GM12878 (cell line): ENCODE measurements around the gene PIK3R3. TPM values are rescaled to one million over a fixed set of nuclear protein-coding genes. Genes with fewer than 3 reads are reported as not detected.

Experiments
- ATAC-seq: fragments of 200-7000 bp; cut with Tn5 transposase; 3 replicates; pipeline ENCODE4 v1.9.1; 2020; ENCODE audit warnings: mild to moderate bottlenecking, moderate library complexity
- BruUV-seq: library from RNA; stranded (reverse); fragments of 400-500 nt; replicated peaks from 2 replicates; lab custom pipeline; 2021; lab: Mats Ljungman, UMichigan
- CTCF ChIA-PET: fragments of 300-600 bp; sonication (Branson Sonifier 250); formaldehyde crosslinking; extraction: SDS; loops from one replicate; lab custom pipeline; 2021; ENCODE audit warnings: inconsistent platforms; lab: Yijun Ruan, JAX
- POLR2A ChIA-PET: fragments of 350-600 bp; formaldehyde crosslinking; extraction: SDS; loops from one replicate; lab custom pipeline; 2021; ENCODE audit warnings: inconsistent platforms; lab: Charles Lee
- RAD21 ChIA-PET: fragments of 300-600 bp; sonication (Branson Sonifier 250); formaldehyde crosslinking; loops from one replicate; lab custom pipeline; 2023; ENCODE audit warnings: antibody characterized with exemption; ENCODE audit not compliant: unreplicated experiment; lab: Charles Lee
- SMC1A ChIA-PET: fragments of 300-600 bp; sonication (Branson Sonifier 250); formaldehyde crosslinking; loops from one replicate; lab custom pipeline; 2023; ENCODE audit not compliant: unreplicated experiment, uncharacterized antibody; lab: Charles Lee
- DNase-seq: peaks from one replicate; pipeline ENCODE4 v3.0.0-alpha.2; 2011; ENCODE audit warnings: low read depth, low spot score
- FAIRE-seq: peaks from 3 replicates; lab custom pipeline; 2011; peaks lifted over from hg19 to GRCh38; lab: Jason Lieb, UNC
- H2AFZ ChIP-seq: 2 replicates; pipeline ENCODE4 v1.6.0; 2011; ENCODE audit warnings: low read depth, low read length, control low read depth; ENCODE audit not compliant: control insufficient read depth
- H3K27ac ChIP-seq: 2 replicates; pipeline ENCODE4 v1.5.1; 2011; ENCODE audit warnings: control low read depth; ENCODE audit not compliant: control insufficient read depth, insufficient read depth
- H3K27me3 ChIP-seq, 2 experiments: replicated peaks in 1 of 2; 2 replicates each; pipeline versions ENCODE4 v1.6.0 to v1.6.1; 2011; ENCODE audit warnings: low read length in 1 of 2; ENCODE audit not compliant: control insufficient read depth in 2 of 2, insufficient read depth in 2 of 2
- H3K36me3 ChIP-seq, 2 experiments: 2 replicates each; pipeline ENCODE4 v1.5.1; 2011; ENCODE audit warnings: low read length in 1 of 2; ENCODE audit not compliant: control insufficient read depth in 2 of 2, insufficient read depth in 2 of 2
- H3K4me1 ChIP-seq: 2 replicates; pipeline ENCODE4 v1.6.1; 2011; ENCODE audit warnings: mild to moderate bottlenecking, low read length, moderate library complexity, mixed read lengths; ENCODE audit not compliant: control insufficient read depth, insufficient read depth
- H3K4me2 ChIP-seq: 2 replicates; pipeline ENCODE4 v1.6.0; 2011; ENCODE audit warnings: control low read depth; ENCODE audit not compliant: control insufficient read depth, insufficient read depth
- H3K4me3 ChIP-seq: fragments of 200-600 bp; sonication (generic); 2 replicates; pipeline ENCODE4 v1.5.1; 2016
- H3K79me2 ChIP-seq: 2 replicates; pipeline ENCODE4 v1.6.0; 2011; ENCODE audit warnings: low read length; ENCODE audit not compliant: control insufficient read depth, insufficient read depth
- H3K9ac ChIP-seq: 2 replicates; pipeline ENCODE4 v1.8.0; 2011; ENCODE audit warnings: low read length, control low read depth, mixed read lengths; ENCODE audit not compliant: control insufficient read depth, insufficient read depth
- H3K9me3 ChIP-seq: replicated peaks from 3 replicates; pipeline ENCODE4 v1.5.1; 2011; ENCODE audit warnings: mild to moderate bottlenecking, low read length; ENCODE audit not compliant: control insufficient read depth, insufficient read depth
- H4K20me1 ChIP-seq: 2 replicates; pipeline ENCODE4 v1.6.0; 2011; ENCODE audit not compliant: control insufficient read depth, insufficient read depth
- RELB ChIP-seq: fragments of 450-650 bp; IDR thresholded peaks from 2 replicates; pipeline ENCODE4 v1.6.1; 2017; ENCODE audit warnings: low read depth, mild to moderate bottlenecking, moderate library complexity
- STAT1 ChIP-seq: fragments of 450-650 bp; conservative IDR thresholded peaks from 2 replicates; pipeline ENCODE4 v1.6.1; 2014; ENCODE audit warnings: antibody characterized with exemption, mild to moderate bottlenecking
- ZBTB11 ChIP-seq: fragments of 450-650 bp; formaldehyde crosslinking; IDR thresholded peaks from 2 replicates; pipeline ENCODE4 v1.5.0; 2022; ENCODE audit warnings: mild to moderate bottlenecking, missing genetic modification characterization
- WGBS: methylation state at CpG from one replicate; pipeline ENCODE4 v1.1.6; 2016; ENCODE audit warnings: low lambda C conversion rate; ENCODE audit not compliant: insufficient replicate concordance, insufficient coverage; ENCODE audit errors: missing lambda C conversion rate; 5-methylcytosine and 5-hydroxymethylcytosine counted together
- in situ Hi-C: fragments of 300-500 bp; cut with MboI; formaldehyde crosslinking; loops from 9 replicates; pipeline ENCODE4 v1.14.3; 2018; ENCODE audit warnings: mixed read lengths
- intact Hi-C: fragments of 100-400 bp; cut with micrococcal nuclease; formaldehyde crosslinking; loops from one replicate; pipeline ENCODE4 v1.14.2; 2022; ENCODE audit not compliant: unreplicated experiment
- polyA plus RNA-seq, 11 experiments: library from polyadenylated mRNA; depleted of rRNA in 4 of 11; unstranded in 6 of 11; stranded (reverse) in 5 of 11; fragments of >200 nt; fragmentation: Nextera tagmentation in 4 of 11; fragmentation: Illumina TruSeq in 1 of 11; extraction: Ambion mirVana in 4 of 11; extraction: Trizol in 1 of 11; gene quantifications; 1 replicate in 1 of 11; 2 replicates in 10 of 11; pipeline versions ENCODE4 v1.2.1 to v1.2.3, GENCODE V29; 2011 to 2016; ENCODE audit warnings: inconsistent platforms in 2 of 11, missing spikeins in 2 of 11, low read depth in 1 of 11
- total RNA-seq, 4 experiments: library from RNA; depleted of rRNA in 3 of 4; stranded (reverse); fragments of >200 nt in 3 of 4; fragmentation: Illumina TruSeq in 1 of 4; extraction: Trizol in 1 of 4; gene quantifications; 2 replicates each; pipeline versions ENCODE4 v1.2.1 to v1.2.3, GENCODE V29; 2013 to 2021

Gene PIK3R3
- total and polyA plus RNA-seq, 10 of the 15 experiments (the other 5 are each of a cell fraction or from before 2014, with no cell fraction given): 4.8 to 27.0 (median 19.8) TPM

- TF ChIP-seq STAT1: no peak
- TF ChIP-seq, all 136 proteins: peak for 0
Measured at GRCh38 chr1:45998020-45998617, 134.3 kb downstream of the PIK3R3 start (continued).

- no peaks in the 10 kb centered on the region for H3K79me2 ChIP-seq
- intact Hi-C loops: no loop called here
- no TSS peak for BruUV-seq
- FAIRE-seq: no peak
- TF ChIP-seq ZBTB11 (CRISPR knock-in tag): no peak
- TF ChIP-seq RELB: no peak
- TF ChIP-seq, all 136 proteins: peak for 0
- CTCF ChIA-PET: no interaction called here
- H3K36me3 ChIP-seq: no peaks in the 10 kb centered on the region; a peak in 1 of 4 replicates
- H4K20me1 ChIP-seq: no peaks in the 10 kb centered on the region
- in situ Hi-C loops: no loop called here
- POLR2A ChIA-PET: no interaction called here
- no peak overlapping the region for H3K4me2 ChIP-seq
- no peak overlapping the region for H3K4me3 ChIP-seq
- RAD21 ChIA-PET: no interaction called here
- no peak for DNase-seq
- no peak overlapping the region for H3K27ac ChIP-seq
- H2AFZ ChIP-seq: no peak overlapping the region
- H3K9me3 ChIP-seq: peaks cover 2% of the 10 kb centered on the region; the same call in 2 of the 3 replicates
- WGBS: 89% methylated on average over 8 of the region's 8 CpGs
- SMC1A ChIA-PET: interaction anchor here (1.3 kb wide), 1 partner anchor 10 kb away, joined by 4 read pairs; no protein-coding TSS in a partner anchor
- H3K27me3 ChIP-seq: no peaks in the 10 kb centered on the region
- ATAC-seq: no peak
- no peak overlapping the region for H3K9ac ChIP-seq
- no peaks in the 10 kb centered on the region for H3K4me1 ChIP-seq
Measured at GRCh38 chr1:45995298-45995697, 137.1 kb downstream of the PIK3R3 start.
